Cardiac muscle cell (in vitro differentiated cells and primary cell): ENCODE data around the gene TSPAN7. TPM values are rescaled to one million over a fixed set of nuclear protein-coding genes. Genes with fewer than 3 reads are reported as not detected.

Experiments used
- DNase-seq, 2 donors: peaks; one replicate each; pipeline versions ENCODE4 v3.0.0 to v3.0.0-alpha.2; 2010 to 2017; ENCODE audit warnings: low read depth in 1 of 2, low spot score in 1 of 2
- H3K27ac ChIP-seq: fragments of 200-600 bp; sonication (generic); 2 replicates; pipeline ENCODE4 v1.5.1; 2016
- H3K27me3 ChIP-seq: fragments of 200-600 bp; sonication (generic); 2 replicates; pipeline ENCODE4 v1.6.0; 2016; ENCODE audit warnings: control low read depth
- H3K36me3 ChIP-seq: fragments of 200-600 bp; sonication (generic); 2 replicates; pipeline ENCODE4 v1.5.1; 2016; ENCODE audit warnings: control low read depth
- H3K4me1 ChIP-seq: fragments of 200-600 bp; sonication (generic); 2 replicates; pipeline ENCODE4 v1.8.1; 2017; ENCODE audit warnings: low read depth, mild to moderate bottlenecking, mixed run types
- H3K4me3 ChIP-seq: fragments of 200-600 bp; sonication (generic); 2 replicates; pipeline ENCODE4 v1.5.1; 2016; ENCODE audit warnings: mild to moderate bottlenecking
- H3K9me3 ChIP-seq: fragments of 200-600 bp; sonication (generic); 2 replicates; pipeline ENCODE4 v1.5.1; 2017; ENCODE audit warnings: low read depth, mild to moderate bottlenecking, control low read depth
- CTCF ChIP-seq: IDR thresholded peaks from 2 replicates; pipeline ENCODE4 v1.5.1; 2012; ENCODE audit warnings: low read depth, mild to moderate bottlenecking, low read length
- polyA plus RNA-seq: library from polyadenylated mRNA; unstranded; fragments of >200 nt; fragmentation: Nextera tagmentation; extraction: Ambion mirVana; gene quantifications from 2 replicates; pipeline ENCODE4 v1.2.1, GENCODE V29; 2016
- total RNA-seq: library from RNA; depleted of rRNA; stranded (reverse); fragments of >200 nt; gene quantifications from 2 replicates; pipeline ENCODE4 v1.2.3, GENCODE V29; 2016

Gene TSPAN7
- total and polyA plus RNA-seq, 2 experiments from 2014 or later = 23.1 to 41.4 TPM

GRCh38 chrX:38620623-38621022, 59.3 kb downstream of the TSPAN7 start:
- Histone ChIP-seq H3K36me3 (no peaks in the 10 kb centered on the region), H3K9me3 (no peaks in the 10 kb centered on the region), H3K4me3 (no peak overlapping the region), H3K27me3 (no peaks in the 10 kb centered on the region), H3K27ac (no peak overlapping the region), H3K4me1 (no peaks in the 10 kb centered on the region)
- TF ChIP-seq CTCF = no peak
- DNase-seq = no peak

GRCh38 chrX:38626296-38626695, 65.0 kb downstream of the TSPAN7 start:
- Histone ChIP-seq H3K27ac (no peak overlapping the region), H3K4me1 (no peaks in the 10 kb centered on the region), H3K9me3 (no peaks in the 10 kb centered on the region), H3K27me3 (no peaks in the 10 kb centered on the region), H3K36me3 (no peaks in the 10 kb centered on the region), H3K4me3 (no peak overlapping the region)
- TF ChIP-seq CTCF = no peak
- DNase-seq = no peak

GRCh38 chrX:38627683-38628082, 66.3 kb downstream of the TSPAN7 start:
- TF ChIP-seq CTCF = peak; percentile 37
- no peaks in the 10 kb centered on the region for H3K9me3 ChIP-seq
- H3K27me3 ChIP-seq = no peaks in the 10 kb centered on the region
- H3K4me1 ChIP-seq = no peaks in the 10 kb centered on the region
- H3K27ac ChIP-seq = no peak overlapping the region
- H3K4me3 ChIP-seq = no peak overlapping the region
- peak in 1 of 2 donors; percentile 7 for DNase-seq
- no peaks in the 10 kb centered on the region for H3K36me3 ChIP-seq

GRCh38 chrX:38628587-38628986, 67.2 kb downstream of the TSPAN7 start:
- no peak for DNase-seq
- Histone ChIP-seq H3K36me3 (no peaks in the 10 kb centered on the region), H3K4me3 (no peak overlapping the region), H3K4me1 (no peaks in the 10 kb centered on the region), H3K27me3 (no peaks in the 10 kb centered on the region), H3K9me3 (no peaks in the 10 kb centered on the region), H3K27ac (no peak overlapping the region)
- no peak for TF ChIP-seq CTCF

GRCh38 chrX:38632516-38632915, 71.2 kb downstream of the TSPAN7 start:
- no peak for TF ChIP-seq CTCF

GRCh38 chrX:38634665-38635064, 73.3 kb downstream of the TSPAN7 start:
- peaks cover 6% of the 10 kb centered on the region for H3K4me1 ChIP-seq
- H3K27me3 ChIP-seq = no peaks in the 10 kb centered on the region
- TF ChIP-seq CTCF = no peak
- H3K9me3 ChIP-seq = no peaks in the 10 kb centered on the region
- no peak overlapping the region for H3K4me3 ChIP-seq
- no peak for DNase-seq
- H3K36me3 ChIP-seq = no peaks in the 10 kb centered on the region
- no peak overlapping the region for H3K27ac ChIP-seq

More at GRCh38 chrX:38632516-38632915, 71.2 kb downstream of the TSPAN7 start:
- Histone ChIP-seq H3K27ac (no peak overlapping the region), H3K4me1 (peaks cover 6% of the 10 kb centered on the region), H3K4me3 (no peak overlapping the region), H3K27me3 (no peaks in the 10 kb centered on the region), H3K36me3 (no peaks in the 10 kb centered on the region), H3K9me3 (no peaks in the 10 kb centered on the region)
- DNase-seq = no peak
